Stimulated activated memory B cell treated with anti-CD40 and anti-IgM and Interleukin-4, amounts not matched to agents 10 μg/mL and 1 μg/mL and 100 μg/mL, for 72 hours (primary cell): ENCODE measurements around the gene CFAP92.

Source experiments
- ATAC-seq: fragments of 150-1000 bp; cut with Tn5 transposase; 2 replicates; pipeline ENCODE4 v1.10.0; 2021
- H3K27ac Mint-ChIP-seq: one replicate; pipeline ENCODE4 v1.8.0; 2022; ENCODE audit warnings: mild to moderate bottlenecking, mixed read lengths
- H3K27me3 Mint-ChIP-seq: one replicate; pipeline ENCODE4 v1.8.0; 2022; ENCODE audit warnings: mixed read lengths
- H3K36me3 Mint-ChIP-seq: one replicate; pipeline ENCODE4 v1.8.0; 2022; ENCODE audit warnings: mixed read lengths
- H3K4me1 Mint-ChIP-seq: one replicate; pipeline ENCODE4 v1.8.0; 2022; ENCODE audit warnings: mixed read lengths
- H3K4me3 Mint-ChIP-seq: one replicate; pipeline ENCODE4 v1.8.0; 2022; ENCODE audit warnings: mild to moderate bottlenecking, moderate library complexity, mixed read lengths
- H3K9me3 Mint-ChIP-seq: one replicate; pipeline ENCODE4 v1.8.0; 2022; ENCODE audit warnings: mixed read lengths

The CFAP92 gene

GRCh38 chr3:129002573-129003569 lies 9.0 kb upstream of the CFAP92 start:
- Mint-ChIP-seq H3K9me3 (no peaks in the 10 kb centered on the region), H3K4me3 (peak overlapping the region; percentile 40), H3K27me3 (peaks cover 58% of the 10 kb centered on the region), H3K27ac (no peak overlapping the region), H3K4me1 (peaks cover 24% of the 10 kb centered on the region), H3K36me3 (no peaks in the 10 kb centered on the region)
- no peak for ATAC-seq

- Mint-ChIP-seq H3K27me3 (peaks cover 67% of the 10 kb centered on the region), H3K27ac (no peak overlapping the region), H3K9me3 (no peaks in the 10 kb centered on the region), H3K4me3 (peak overlapping the region; percentile 40), H3K4me1 (peaks cover 24% of the 10 kb centered on the region), H3K36me3 (no peaks in the 10 kb centered on the region)
- peak; percentile 15 for ATAC-seq
These were observed 8.1 kb upstream of the CFAP92 start for GRCh38 chr3:129001806-129002572.

- Mint-ChIP-seq H3K4me1 (peaks cover 28% of the 10 kb centered on the region), H3K9me3 (no peaks in the 10 kb centered on the region), H3K27me3 (peaks cover 74% of the 10 kb centered on the region), H3K4me3 (peak within 1 kb of the TSS; percentile 53), H3K36me3 (no peaks in the 10 kb centered on the region), H3K27ac (no peak within 1 kb of the TSS)
- ATAC-seq, result no peak
These were observed 7.4 kb upstream of the CFAP92 start, which contains the start of gene EFCC1 for GRCh38 chr3:129001101-129001805. Gene EFCC1 (plus strand): TSS chr3:129001304. CDS start chr3:129001629, 325 bp downstream.

GRCh38 chr3:129000742-129001100 lies 6.8 kb upstream of the CFAP92 start:
- ATAC-seq, result no peak
- peak overlapping the region; percentile 53 for H3K4me3 Mint-ChIP-seq
- H3K9me3 Mint-ChIP-seq, result no peaks in the 10 kb centered on the region
- no peaks in the 10 kb centered on the region for H3K36me3 Mint-ChIP-seq
- H3K27ac Mint-ChIP-seq, result no peak overlapping the region
- peaks cover 28% of the 10 kb centered on the region for H3K4me1 Mint-ChIP-seq
- H3K27me3 Mint-ChIP-seq, result peaks cover 74% of the 10 kb centered on the region

GRCh38 chr3:128999102-128999501 lies 5.2 kb upstream of the CFAP92 start:
- H3K4me1 Mint-ChIP-seq, result peaks cover 29% of the 10 kb centered on the region
- H3K27ac Mint-ChIP-seq, result no peak overlapping the region
- no peak overlapping the region for H3K4me3 Mint-ChIP-seq
- peaks cover 59% of the 10 kb centered on the region for H3K27me3 Mint-ChIP-seq
- H3K9me3 Mint-ChIP-seq, result no peaks in the 10 kb centered on the region
- no peak for ATAC-seq
- no peaks in the 10 kb centered on the region for H3K36me3 Mint-ChIP-seq

GRCh38 chr3:128998561-128998960 lies 4.7 kb upstream of the CFAP92 start:
- no peak overlapping the region for H3K27ac Mint-ChIP-seq
- H3K4me1 Mint-ChIP-seq, result peaks cover 34% of the 10 kb centered on the region
- no peaks in the 10 kb centered on the region for H3K36me3 Mint-ChIP-seq
- no peak for ATAC-seq
- no peaks in the 10 kb centered on the region for H3K9me3 Mint-ChIP-seq
- no peak overlapping the region for H3K4me3 Mint-ChIP-seq
- H3K27me3 Mint-ChIP-seq, result peaks cover 53% of the 10 kb centered on the region

GRCh38 chr3:128997486-128998133 lies 3.7 kb upstream of the CFAP92 start:
- no peak overlapping the region for H3K27ac Mint-ChIP-seq
- H3K9me3 Mint-ChIP-seq, result no peaks in the 10 kb centered on the region
- no peaks in the 10 kb centered on the region for H3K36me3 Mint-ChIP-seq
- H3K27me3 Mint-ChIP-seq, result peaks cover 44% of the 10 kb centered on the region
- H3K4me3 Mint-ChIP-seq, result no peak overlapping the region
- peaks cover 29% of the 10 kb centered on the region for H3K4me1 Mint-ChIP-seq
- ATAC-seq, result no peak

- ATAC-seq, result no peak
- Mint-ChIP-seq H3K27me3 (peaks cover 35% of the 10 kb centered on the region), H3K27ac (no peak overlapping the region), H3K36me3 (no peaks in the 10 kb centered on the region), H3K4me1 (peaks cover 23% of the 10 kb centered on the region), H3K9me3 (no peaks in the 10 kb centered on the region), H3K4me3 (no peak overlapping the region)
These were observed 2.9 kb upstream of the CFAP92 start for GRCh38 chr3:128996726-128997125.

GRCh38 chr3:128996200-128996599 lies 2.3 kb upstream of the CFAP92 start:
- ATAC-seq, result no peak
- Mint-ChIP-seq H3K36me3 (no peaks in the 10 kb centered on the region), H3K9me3 (no peaks in the 10 kb centered on the region), H3K27me3 (peaks cover 34% of the 10 kb centered on the region), H3K4me3 (no peak overlapping the region), H3K4me1 (peaks cover 23% of the 10 kb centered on the region), H3K27ac (no peak overlapping the region)

- peaks cover 30% of the 10 kb centered on the region for H3K27me3 Mint-ChIP-seq
- H3K27ac Mint-ChIP-seq, result no peak overlapping the region
- no peaks in the 10 kb centered on the region for H3K9me3 Mint-ChIP-seq
- H3K4me3 Mint-ChIP-seq, result no peak overlapping the region
- H3K4me1 Mint-ChIP-seq, result peaks cover 23% of the 10 kb centered on the region
- ATAC-seq, result no peak
- H3K36me3 Mint-ChIP-seq, result no peaks in the 10 kb centered on the region
These were observed 1.9 kb upstream of the CFAP92 start for GRCh38 chr3:128995737-128996136.

- no peaks in the 10 kb centered on the region for H3K36me3 Mint-ChIP-seq
- H3K27ac Mint-ChIP-seq, result no peak overlapping the region
These were observed 988 bp upstream of the CFAP92 start for GRCh38 chr3:128994581-128995546.

GRCh38 chr3:128994173-128994512 lies 267 bp upstream of the CFAP92 start:
- H3K27me3 Mint-ChIP-seq, result peaks cover 20% of the 10 kb centered on the region
- no peaks in the 10 kb centered on the region for H3K36me3 Mint-ChIP-seq
- ATAC-seq, result no peak
- no peak overlapping the region for H3K27ac Mint-ChIP-seq
- peak overlapping the region; percentile 72 for H3K4me3 Mint-ChIP-seq
- no peaks in the 10 kb centered on the region for H3K9me3 Mint-ChIP-seq
- H3K4me1 Mint-ChIP-seq, result peaks cover 23% of the 10 kb centered on the region

More at GRCh38 chr3:128994581-128995546, 988 bp upstream of the CFAP92 start:
- Mint-ChIP-seq H3K4me3 (peak overlapping the region; percentile 72), H3K9me3 (no peaks in the 10 kb centered on the region), H3K4me1 (peaks cover 23% of the 10 kb centered on the region), H3K27me3 (peaks cover 21% of the 10 kb centered on the region)
- no peak for ATAC-seq

- Mint-ChIP-seq H3K9me3 (no peaks in the 10 kb centered on the region), H3K27ac (peak overlapping the region; percentile 22), H3K27me3 (peaks cover 17% of the 10 kb centered on the region), H3K4me1 (peaks cover 23% of the 10 kb centered on the region), H3K36me3 (no peaks in the 10 kb centered on the region), H3K4me3 (peak overlapping the region; percentile 79)
- no peak for ATAC-seq
These were observed 883 bp downstream of the CFAP92 start for GRCh38 chr3:128992926-128993460.
